ENCODE results near the gene TP53AIP1.

GRCh38 chr11:128941573-128942271 lies 949 bp downstream of the TP53AIP1 start:
- TF ChIP-seq CTCF (IDR thresholded peaks at IDR 0.05) (no peak), EZH2 (IDR thresholded peaks at IDR 0.05) (no peak)
